Gastrocnemius medialis (tissue), 4 donors: Measurements from ENCODE around the gene ITPR3.

ENCODE experiments used
- CTCF ChIP-seq, 5 experiments: fragments of 450-650 bp in 3 of 5; fragments of 200-600 bp in 2 of 5; sonication (generic) in 2 of 5; IDR thresholded peaks in 4 of 5; conservative IDR thresholded peaks in 1 of 5; 1 replicate in 4 of 5; 2 replicates in 1 of 5; pipeline ENCODE4 v1.5.1; 2016 to 2019; ENCODE audit warnings: antibody characterized with exemption in 5 of 5, mild to moderate bottlenecking in 3 of 5, moderate library complexity in 3 of 5
- POLR2A ChIP-seq, 2 donors: fragments of 450-650 bp; IDR thresholded peaks; one replicate each; pipeline ENCODE4 v1.6.1; 2017; ENCODE audit warnings: antibody characterized with exemption in 2 of 2, mild to moderate bottlenecking in 2 of 2, moderate library complexity in 2 of 2

- TF ChIP-seq CTCF (IDR thresholded peaks at IDR 0.05 in 4 of 5, conservative IDR thresholded peaks at IDR 0.05 in 1 of 5) = no peak
- TF ChIP-seq POLR2A (IDR thresholded peaks at IDR 0.05) = no peak
Measured at GRCh38 chr6:33621711-33622388, 728 bp downstream of the ITPR3 start.
